GM19463 (cell line): ENCODE data around the gene DAGLA.

ENCODE experiments used
- ATAC-seq: cut with Tn5 transposase; IDR thresholded peaks from one replicate; pipeline ENCODE4 v1.9.1; 2021; ENCODE audit warnings: mild to moderate bottlenecking, moderate library complexity; ENCODE audit not compliant: unreplicated experiment

DAGLA gene

DNA sequence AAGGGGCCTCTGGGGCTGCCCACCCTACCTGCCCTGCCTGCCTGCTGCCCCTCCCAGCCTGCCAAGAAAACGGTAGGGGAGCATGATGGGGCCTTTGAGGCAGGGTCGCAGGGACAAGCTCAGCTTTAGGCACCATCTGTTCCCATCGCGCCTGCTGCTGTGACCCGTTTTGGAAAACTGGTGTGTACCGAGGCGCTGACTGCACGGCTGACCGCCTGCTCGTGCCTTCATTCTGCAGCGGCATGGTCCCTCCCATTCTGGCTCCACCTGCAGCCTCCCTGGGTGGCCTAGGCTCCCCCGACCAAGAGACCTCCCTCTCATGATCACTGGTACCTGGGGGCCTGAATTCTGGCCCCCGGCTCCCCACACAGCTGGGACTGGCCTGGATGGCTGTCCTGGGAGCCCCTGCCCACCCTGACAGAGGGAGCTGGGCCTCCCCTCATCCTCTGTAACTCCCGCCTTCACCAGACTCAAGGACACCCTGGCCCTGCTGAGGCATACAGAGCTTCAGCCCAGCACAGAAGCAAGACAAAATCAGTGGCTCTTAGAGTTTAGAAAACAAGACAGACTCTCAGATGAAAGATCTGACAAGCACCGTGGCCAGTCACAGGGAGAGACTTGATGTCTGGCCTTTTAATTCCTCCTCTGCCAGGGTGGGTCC is 65.7 kb downstream of the DAGLA start:
- no peak for ATAC-seq

DNA sequence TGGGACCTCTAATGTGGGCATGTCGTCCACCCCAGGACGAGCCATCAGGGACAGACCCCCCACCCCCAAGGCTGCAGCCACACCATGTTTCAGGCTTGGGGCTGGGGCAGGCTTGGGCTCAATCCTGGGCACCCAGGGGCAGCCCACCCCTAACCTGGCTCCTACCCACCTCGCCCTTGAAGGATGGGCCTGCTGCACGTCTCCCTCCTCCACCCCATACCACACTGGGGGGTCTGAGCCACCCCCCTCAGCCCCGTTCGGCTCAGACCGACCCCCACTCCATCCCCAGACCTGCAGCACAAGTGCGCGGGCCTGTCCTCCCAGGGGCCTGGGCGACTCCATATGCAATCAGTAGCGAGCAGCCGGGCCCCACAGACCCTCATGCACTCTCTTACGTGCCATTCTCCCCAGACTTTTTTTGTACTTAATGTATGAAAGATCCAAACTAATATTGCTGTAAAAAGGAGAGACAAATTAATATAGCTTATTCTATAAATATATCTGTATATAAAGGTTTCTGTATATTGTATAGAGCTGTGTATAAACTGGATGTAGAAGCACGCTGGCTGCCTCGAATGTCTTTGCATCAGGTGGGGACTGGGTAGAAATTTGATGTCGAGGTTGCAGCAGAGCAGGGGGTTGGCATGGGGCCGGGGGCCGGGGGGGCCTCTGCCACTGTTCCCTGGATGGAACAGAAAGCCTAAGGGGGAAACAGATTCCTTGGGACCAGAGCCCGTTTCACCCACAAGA is 66.4 kb downstream of the DAGLA start:
- no peak for ATAC-seq

DNA sequence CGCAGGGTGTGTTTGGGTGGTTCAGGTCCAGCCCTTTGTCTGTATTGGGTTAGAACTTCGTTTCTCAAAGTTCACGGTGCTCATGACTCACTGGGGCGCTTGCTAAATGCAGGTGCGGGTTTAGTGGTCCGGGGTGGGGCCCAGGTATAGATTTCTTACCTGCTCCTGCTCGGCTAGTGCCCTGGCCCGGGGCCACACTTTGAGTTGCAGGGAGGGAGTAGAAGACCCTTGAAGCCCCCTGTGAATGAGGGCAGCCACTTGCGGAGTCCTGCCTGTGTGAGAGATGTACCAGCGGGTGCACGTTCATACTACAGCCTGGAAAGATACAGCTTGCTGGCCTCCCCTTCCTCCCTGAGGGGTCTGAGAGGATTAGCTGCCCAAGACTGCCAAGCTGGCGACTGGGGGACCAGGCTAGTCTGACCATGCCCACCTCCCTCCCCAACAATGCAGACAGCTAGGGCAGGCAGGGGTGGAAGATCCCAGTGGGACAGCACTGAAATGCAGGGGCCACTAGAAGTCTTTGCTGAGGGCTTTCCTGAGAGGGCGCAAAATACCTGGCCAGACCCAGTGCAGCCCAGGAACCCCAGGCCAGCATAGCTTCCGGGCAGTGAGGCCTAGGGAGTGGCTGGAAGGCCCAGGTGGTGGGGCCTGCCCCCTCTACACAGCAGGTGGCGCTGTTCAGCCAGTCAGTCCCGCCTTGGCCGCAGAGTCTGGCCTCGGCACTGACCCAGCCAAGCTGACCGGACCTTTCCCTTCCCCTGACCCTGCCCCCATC is 67.2 kb downstream of the DAGLA start:
- ATAC-seq = peak; percentile 63

DNA sequence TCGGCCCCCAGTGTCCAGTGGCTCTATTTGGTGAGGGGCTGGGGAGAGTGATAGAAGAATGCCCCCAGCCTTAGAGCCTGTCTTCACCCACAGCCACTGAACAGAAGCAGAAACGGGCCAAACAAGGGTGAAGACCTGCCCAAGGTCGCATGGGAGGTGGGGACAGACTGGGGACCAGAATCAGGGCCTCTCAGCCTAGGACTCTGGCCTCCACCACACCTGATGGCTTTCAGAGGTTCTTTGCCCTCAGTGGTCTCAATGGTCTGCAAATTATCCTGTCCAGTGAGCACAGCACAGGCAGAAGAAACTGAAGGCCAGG is 67.7 kb downstream of the DAGLA start:
- ATAC-seq = no peak

DNA sequence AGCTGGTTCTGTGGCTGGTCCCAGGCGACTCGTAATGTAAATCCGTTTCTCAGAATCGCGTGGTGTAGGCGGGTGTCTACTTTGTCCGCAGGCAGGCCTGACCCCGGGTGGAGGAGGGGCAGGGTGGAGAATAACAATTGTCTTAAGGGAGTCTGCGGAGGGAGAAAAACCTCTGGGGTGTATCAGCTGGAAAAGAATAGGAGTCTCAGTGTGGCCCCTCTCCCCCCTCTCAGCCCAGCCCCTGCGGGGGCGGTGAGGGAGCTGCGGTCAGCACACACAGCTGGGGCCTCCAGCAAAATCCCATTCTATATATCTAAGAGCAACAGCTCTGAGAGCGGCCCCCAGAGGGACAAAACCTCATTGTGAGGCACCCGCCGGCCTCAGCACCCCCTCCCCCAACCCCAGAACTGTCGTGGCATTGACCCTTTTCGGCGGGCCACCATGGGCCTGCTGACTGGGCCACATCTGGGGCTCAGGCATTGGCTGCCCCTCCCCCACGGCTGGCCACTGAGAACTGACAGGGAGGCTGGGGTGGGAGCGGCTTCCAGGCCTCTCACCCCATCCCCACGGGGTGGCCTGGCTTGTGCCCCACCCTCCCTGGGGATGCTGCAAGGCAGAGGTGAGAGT is 69.5 kb downstream of the DAGLA start:
- ATAC-seq = no peak

DNA sequence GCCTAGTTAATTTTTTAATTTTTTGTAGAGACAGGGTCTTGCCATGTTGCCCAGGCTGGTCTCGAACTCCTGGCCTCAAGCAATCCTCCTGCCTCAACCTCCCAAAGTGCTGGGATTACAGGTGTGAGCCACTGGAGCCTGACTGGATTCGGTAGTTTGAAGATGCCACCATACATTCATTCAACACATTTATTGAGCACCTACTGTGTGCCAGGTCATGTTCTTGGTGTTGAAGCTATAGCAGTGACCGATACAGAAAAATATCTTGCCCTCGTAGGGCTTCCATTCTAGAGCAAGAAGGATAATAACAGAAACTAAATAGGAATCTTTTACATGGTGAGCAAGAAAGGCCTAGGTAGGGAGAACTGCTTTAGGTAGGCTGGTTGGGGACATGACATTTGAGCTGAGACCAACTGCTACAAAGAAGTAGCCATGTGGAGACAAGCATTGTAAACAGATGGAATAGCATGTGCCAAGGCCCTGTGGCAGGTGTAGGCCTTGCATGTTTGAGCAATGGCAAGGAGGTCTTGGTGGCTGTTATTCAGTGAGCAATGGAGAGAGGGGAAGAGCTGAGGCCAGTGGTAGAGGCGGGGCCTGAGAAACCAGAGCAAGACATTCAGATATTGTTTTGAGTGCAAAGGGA is 70.6 kb downstream of the DAGLA start:
- no peak for ATAC-seq

DNA sequence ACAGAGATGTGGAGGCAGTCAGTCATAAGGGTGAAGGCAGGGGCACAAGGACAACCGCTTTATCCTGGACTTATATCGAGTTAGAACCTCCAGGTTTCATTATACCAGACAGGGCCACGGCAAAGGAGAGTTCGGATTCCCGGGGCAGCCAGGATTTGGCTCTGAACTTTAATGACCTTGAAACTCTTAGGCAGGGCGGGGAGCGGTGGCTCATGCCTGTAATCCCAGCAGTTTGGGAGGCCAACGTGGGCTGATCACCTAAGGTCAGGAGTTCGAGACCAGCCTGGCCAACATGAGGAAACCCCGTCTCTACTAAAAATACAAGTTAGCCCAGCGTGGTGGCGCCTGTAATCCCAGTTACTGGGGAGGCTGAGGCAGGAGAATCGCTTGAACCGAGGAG is 71.2 kb downstream of the DAGLA start:
- no peak for ATAC-seq

DNA sequence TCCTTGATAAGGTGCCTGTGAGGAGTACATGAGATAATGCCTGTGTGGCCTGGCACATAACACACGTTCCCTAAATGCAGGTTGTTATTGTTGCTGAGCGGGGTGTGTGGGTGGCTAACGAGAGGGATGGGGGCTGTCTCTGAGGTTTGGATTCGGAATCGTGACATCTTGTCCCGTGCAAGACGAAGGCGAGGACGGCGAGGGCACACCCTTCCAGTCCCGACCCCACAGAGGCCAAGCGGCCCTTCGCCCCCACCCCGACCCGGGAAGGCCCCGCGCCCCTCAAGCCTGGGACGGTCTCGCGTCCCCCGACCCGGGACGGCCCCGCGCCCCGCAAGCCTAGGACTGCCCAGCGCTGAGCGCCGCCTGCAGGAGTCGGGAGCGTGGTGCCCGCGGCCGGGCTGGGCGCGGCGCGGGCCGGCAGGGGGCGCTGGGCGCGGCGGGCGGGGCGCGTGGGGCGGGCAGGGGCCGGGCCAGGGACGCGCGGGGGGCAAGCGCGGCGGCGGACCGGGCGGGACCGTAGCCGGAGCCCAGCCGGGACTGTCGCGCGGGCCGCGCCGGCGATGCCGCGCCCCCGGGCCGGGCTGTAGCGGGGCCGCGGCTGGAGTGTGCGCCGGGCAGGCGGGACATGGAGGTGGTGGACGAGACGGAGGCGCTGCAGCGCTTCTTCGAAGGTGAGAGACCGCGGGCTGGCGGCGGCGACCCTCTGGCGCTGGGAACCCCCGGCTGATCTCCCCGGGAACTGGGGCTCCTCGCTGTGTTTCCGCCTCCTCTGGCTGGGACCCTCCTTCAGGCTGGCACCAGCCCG is 72.1 kb downstream of the DAGLA start, which contains the start of gene MYRF:
MYRF (plus strand) TSS at position 520 of the 808 bp plus-strand sequence; CDS start at position 629, 109 bp downstream.
- ATAC-seq = peak; percentile 45

DNA sequence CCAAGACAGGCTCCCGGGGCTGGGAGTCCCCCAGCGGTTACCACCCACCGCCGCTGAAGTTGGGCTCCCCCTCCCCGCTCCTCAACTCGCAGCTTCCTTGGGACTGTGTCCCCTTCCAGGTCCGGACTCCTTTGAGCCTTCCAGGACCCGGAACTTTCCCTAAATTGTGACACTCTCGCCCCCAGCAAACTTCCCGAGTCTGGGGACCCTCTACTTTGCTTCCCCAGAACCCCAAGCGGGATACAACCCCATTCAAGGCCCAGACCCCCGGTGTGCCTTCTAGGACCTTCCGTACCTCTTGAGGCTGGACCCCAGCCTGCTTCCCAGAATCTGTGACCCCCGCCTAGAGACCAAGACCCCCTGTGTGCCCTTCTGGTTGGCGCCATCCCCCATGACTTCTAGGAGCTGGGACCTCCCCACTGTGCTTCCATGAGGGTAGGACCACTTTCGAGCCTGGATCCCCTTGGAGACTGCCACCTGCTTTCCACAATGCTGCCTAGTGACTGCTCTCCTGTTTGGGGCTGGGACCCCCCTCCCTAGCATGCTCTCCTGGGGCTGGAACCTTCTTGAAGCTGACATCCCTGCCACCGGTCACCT is 72.8 kb downstream of the DAGLA start:
- ATAC-seq = peak; percentile 2

DNA sequence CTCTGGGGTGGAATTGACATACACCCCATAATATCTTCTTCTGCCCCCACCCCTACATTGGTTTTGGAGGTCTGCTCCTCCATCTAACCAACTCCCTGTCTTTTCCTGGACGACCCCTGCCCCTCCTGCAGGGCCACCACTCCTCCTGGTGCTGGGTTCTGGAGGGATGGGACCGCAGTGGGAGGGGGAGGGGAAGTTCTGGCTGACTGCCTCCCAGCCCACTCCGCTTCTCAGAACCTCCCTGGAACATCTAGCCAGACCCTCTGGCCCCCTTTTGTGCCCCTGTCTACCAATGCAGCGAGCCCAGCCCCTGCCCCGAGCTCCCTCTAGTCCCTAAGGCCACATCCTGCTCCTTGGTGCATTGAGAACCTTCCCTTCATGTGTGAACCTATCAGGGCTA is 73.5 kb downstream of the DAGLA start:
- ATAC-seq = no peak

DNA sequence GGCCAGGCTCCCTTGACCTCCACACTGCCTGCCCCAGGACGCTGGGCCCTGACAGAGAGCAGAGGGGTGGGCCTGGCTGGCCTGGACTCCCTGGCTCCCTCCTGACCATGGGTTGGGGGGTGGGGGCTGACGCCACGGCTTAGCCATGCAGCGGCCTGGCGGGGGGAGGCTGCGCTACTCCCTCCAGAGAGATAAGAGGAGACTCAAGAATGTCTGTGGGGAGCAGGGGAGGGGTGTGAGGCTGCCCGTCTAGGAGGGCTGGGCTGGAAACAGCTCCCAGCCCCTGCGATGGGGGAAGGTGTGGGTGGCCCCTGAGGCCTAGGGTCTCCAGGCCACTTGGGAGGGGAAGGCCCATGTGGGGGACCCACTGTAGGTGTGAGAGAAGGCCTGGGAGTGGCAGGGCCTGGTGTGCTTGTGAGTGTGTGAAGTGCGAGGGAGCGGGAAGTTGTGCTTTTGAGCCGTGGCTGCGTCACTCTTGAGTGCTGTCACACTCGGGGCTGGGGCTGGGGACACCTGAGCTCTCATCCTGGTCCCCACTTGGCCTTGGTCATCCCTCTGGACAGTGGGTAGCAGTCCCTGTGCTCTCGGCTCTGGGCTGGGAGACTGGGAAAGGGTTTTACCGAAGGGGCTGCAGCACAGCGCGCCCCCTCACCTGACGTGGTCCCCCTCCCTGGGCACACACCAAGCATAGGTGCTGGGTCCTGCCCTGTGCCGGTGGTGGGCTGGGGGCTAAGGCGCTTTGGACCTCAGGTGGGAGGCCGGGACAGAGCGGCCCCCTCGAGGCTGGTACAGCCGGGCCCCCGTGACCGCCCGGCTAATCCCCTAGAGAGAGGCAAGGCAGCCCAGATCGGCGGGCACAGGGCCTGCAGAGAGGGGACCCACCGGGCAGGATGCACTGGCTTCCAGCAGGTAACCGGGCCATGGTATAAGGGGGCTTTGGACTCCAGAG is 74.6 kb downstream of the DAGLA start:
- no peak for ATAC-seq

DNA sequence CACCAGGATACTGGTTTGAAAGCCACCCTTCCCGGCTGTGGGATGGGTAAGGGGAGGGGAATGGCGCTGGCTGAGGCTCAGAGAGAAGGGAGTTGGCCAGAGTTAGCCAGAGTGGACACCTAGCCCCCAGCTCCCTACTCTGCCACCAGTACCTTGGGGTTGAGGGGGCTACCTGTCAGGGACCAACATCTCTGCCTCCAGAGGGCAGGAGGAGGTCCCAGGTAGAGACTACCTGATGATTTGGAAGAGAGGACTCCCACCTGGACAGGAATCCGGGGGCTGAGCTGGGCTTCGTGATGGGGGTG is 75.9 kb downstream of the DAGLA start:
- ATAC-seq = no peak

DNA sequence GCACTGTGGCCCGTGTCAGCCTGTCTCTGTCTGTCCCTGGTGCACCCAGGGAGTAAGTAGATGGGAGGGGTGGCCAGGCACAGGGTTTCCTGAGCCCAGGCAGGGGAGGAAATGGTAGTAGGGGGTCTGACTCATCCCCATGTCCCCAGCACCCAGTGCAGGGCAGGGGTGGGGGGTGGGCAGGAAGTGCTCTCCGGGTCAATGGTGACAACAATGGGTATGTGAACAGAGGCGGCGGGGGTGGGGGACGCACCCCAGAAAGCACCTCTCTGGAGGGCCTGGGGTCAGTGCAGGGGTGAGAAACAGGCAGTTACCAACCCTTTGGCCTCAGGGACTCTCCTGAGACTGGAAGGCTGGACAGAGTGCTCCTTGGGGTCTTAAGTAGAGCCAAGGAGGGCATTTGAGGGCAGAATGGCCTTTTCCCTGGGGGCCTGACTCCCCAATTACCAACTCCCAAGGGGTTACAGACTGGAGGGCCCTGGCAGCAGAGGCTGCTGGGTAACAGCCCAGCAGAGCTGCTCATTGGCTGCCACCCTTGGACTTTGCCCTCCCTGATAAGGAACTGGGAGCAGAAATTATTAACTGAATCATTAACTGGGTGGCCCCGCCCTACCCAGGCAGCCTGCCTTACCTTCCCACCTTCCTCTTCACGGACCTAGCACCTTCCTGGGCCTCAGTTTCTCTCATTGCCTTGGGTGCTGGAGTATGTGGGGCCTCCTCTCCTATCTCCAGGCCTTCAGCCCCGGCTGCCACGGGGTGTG is 76.4 kb downstream of the DAGLA start:
- peak; percentile 56 for ATAC-seq

DNA sequence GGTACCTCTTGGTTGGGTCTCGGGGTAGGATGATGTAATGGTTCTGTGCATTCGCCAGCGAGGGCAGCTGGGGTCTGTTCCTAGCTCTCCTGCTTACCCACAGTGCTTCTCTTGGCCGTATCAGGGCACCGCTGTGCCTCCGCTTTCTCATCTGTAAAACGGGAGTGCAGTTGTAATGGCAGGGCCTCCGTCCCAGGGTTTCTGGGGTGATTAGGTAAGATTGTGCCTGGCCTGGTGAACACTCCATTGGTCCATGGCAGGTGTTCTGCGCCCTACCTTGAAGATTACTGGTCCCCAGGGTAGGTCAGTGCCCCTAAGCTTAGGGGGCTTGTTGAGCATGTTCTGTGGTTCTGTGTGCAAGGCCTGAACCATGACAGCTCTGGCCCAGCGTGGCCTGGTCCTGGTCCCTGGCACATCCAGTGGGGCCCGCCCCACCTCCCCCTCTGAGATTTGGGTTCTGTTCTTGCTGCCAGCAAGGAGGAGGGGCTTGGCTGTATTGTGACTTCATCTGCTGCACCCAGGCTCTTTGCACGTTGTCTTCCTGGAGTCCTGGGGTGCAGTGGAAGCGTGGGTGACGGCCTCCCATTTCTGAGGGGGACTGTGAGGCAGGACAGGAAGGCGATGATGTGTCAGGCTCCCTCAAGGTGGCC is 77.1 kb downstream of the DAGLA start:
- ATAC-seq = no peak

DNA sequence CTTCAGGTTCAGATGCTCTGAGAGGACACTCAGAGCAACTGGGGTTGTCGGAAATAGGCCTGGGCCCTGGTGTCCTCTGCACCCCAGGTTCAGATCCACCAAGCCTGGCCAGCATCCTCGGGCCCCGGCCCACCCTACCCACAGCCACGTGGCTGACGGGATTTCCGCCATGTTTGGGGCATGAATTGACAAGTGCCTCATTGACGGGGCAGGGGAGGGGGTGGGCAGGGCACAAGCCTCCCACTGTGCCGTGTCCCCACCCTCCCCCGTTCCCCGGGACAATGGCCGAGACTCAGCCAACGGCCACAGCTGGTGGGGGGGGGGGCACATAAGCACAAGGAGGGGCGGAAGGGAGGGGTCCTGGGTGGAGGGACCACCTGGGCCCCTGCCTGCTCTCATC is 80.8 kb downstream of the DAGLA start:
- ATAC-seq = no peak

DNA sequence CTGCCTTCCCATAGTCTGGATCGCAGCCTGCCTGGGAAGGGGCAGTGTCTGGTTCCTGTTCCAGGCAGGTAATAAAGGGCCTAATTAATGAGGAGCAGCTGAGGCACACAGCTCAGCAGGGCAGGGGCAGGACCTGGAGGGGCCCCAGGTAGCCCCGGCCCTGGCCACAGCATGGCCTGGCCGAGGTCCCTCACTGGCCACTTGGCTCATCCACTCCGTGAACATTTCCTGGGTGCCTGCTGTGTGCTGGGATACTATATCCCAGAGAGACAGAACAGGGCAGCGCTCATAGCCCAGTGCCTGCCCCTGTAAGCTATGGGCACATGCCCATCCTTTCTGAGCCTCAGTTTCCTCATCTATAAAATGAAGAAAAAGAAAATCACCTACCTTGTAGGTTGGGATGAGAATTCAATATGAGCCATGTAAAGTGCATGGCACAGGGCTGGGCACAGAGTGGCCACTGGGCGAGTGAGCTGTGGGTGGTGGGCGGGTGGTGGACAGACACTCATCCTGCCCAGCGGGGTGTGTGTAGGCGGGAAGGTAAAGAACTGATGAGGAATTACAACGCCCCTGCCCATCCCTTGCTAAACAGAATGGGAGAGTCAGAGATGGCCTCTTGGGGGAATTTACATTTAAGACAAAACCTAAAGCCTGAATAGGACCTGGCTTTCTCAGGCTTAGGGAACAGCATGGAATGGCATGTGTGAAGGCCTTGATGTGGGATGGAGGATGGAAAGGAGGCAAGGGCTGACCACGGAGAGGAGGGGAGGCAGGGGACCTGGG is 81.4 kb downstream of the DAGLA start:
- ATAC-seq = no peak

DNA sequence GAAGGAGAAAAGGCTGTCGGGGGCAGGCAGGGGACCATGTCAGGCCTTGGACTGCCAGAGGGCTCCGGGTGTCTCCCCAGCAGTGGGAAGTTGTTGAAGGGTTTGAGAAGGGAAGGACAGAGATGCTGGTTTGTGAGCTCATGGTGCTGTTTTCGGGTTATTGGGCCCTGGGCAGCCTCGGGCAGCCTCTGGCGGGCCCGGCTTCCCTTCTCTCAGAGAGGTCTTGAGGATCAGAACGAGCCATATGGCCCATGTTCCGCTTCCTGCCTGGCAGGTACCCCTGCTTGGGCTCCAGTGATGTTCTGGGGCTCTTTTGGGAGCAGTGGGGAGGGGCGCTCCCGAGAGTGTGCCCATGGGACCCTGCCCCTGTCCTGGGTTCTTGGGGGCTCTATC is 82.0 kb downstream of the DAGLA start:
- no peak for ATAC-seq
